Measurements from ENCODE around the gene FOLR1.

GRCh38 chr11:72157131-72157530 is 34.8 kb upstream of the FOLR1 start:
- TF ChIP-seq CTCF (IDR thresholded peaks at IDR 0.05; ENCODE audit: borderline replicate concordance, extremely low read depth, low read length, poor library complexity, severe bottlenecking) (no peak), EZH2 (IDR thresholded peaks at IDR 0.05; ENCODE audit: borderline replicate concordance, low read depth, low read length, severe bottlenecking) (no peak)

All from DND-41 (cell line).